Mesodermal cell (in vitro differentiated cells): Measurements from ENCODE around the gene MINDY4.

ENCODE experiments used
- H3K27ac ChIP-seq: 2 replicates; pipeline ENCODE4 v1.7.0; 2013; ENCODE audit warnings: mild to moderate bottlenecking, low read depth, low read length, moderate library complexity; ENCODE audit not compliant: severe bottlenecking
- H3K36me3 ChIP-seq: 2 replicates; pipeline ENCODE4 v1.7.1; 2013; ENCODE audit warnings: mild to moderate bottlenecking, low read length, moderate library complexity; ENCODE audit not compliant: control insufficient read depth, insufficient read depth
- H3K4me1 ChIP-seq: one replicate; pipeline ENCODE4 v1.7.1; 2013; ENCODE audit warnings: mild to moderate bottlenecking, low read length; ENCODE audit not compliant: insufficient read depth, control insufficient read depth, poor library complexity, severe bottlenecking
- H3K4me3 ChIP-seq: 2 replicates; pipeline ENCODE4 v1.7.0; 2013; ENCODE audit warnings: low read length, control low read depth, mild to moderate bottlenecking; ENCODE audit not compliant: insufficient read depth, poor library complexity, severe bottlenecking; ENCODE audit errors: extremely low read depth
- H3K9me3 ChIP-seq: 2 replicates; pipeline ENCODE4 v1.7.1; 2013; ENCODE audit warnings: mild to moderate bottlenecking, low read length, moderate library complexity; ENCODE audit not compliant: control insufficient read depth
- WGBS, 2 experiments: methylation state at CpG; one replicate each; pipeline ENCODE4 v1.1.5; 2013; ENCODE audit warnings: missing lambda C conversion rate in 2 of 2; ENCODE audit not compliant: insufficient coverage in 2 of 2; 5-methylcytosine and 5-hydroxymethylcytosine counted together

The MINDY4 gene

DNA sequence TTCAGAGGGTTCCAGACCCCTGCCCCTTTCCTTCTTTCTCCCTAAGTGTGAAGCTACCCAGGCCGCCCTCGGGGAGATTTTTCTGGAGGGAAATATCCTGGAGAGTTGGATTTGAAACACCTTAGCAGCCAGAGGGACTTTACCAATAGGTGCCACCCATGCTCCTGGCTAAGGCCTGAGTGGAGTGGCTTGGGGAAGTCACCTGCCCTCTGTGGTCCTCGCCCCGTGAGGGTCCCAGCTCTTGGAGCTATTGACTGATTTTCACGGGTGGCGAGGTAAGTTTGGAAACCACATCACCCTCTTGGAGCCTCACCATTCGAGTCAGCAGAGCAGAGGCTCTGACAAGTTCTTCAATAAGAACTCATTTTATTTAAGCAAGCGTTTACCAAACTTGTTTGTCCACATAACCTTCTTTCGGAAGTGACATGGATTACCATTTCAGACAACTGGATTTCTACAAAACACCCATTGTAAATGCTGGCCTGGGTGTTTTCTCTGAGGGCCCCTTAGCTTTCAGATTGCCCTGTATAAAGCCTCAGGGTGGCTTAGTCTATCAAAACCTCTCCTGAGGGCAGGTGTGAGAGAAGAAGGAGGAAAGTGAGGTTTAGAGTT lies 160.8 kb downstream of the MINDY4 start:
- Histone ChIP-seq H3K36me3 (no peaks in the 10 kb centered on the region), H3K27ac (peak overlapping the region; percentile 8), H3K4me3 (no peak overlapping the region), H3K4me1 (no peaks in the 10 kb centered on the region), H3K9me3 (peaks cover 2% of the 10 kb centered on the region)
- 95 to 99% methylated on average over 6 to 7 of the region's 9 CpGs for WGBS, 2 experiments

DNA sequence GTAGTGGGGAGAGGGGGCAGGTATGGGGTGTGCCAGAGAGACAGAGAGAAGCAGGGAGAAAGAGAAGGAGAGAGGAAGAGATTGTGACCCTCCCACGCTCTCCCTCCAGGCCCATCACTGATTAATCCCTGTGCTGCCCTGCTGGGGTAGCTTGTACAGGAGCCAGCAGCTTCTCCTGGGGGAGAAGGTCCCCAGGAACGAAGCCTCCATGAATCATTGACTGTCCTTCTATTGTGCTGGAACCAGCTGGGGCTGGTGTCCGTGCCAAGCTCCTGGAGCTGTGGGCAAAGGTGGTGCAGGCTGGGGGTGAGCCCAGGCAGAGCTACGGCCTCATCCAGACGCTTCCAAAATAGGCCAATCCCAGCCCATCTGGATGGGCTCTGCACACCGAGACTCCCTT lies 161.3 kb downstream of the MINDY4 start:
- Histone ChIP-seq H3K4me3 (no peak overlapping the region), H3K27ac (no peak overlapping the region), H3K36me3 (no peaks in the 10 kb centered on the region), H3K9me3 (no peaks in the 10 kb centered on the region), H3K4me1 (no peaks in the 10 kb centered on the region)
- WGBS, 2 experiments, result 93 to 96% methylated on average over 4 to 5 of the region's 6 CpGs

DNA sequence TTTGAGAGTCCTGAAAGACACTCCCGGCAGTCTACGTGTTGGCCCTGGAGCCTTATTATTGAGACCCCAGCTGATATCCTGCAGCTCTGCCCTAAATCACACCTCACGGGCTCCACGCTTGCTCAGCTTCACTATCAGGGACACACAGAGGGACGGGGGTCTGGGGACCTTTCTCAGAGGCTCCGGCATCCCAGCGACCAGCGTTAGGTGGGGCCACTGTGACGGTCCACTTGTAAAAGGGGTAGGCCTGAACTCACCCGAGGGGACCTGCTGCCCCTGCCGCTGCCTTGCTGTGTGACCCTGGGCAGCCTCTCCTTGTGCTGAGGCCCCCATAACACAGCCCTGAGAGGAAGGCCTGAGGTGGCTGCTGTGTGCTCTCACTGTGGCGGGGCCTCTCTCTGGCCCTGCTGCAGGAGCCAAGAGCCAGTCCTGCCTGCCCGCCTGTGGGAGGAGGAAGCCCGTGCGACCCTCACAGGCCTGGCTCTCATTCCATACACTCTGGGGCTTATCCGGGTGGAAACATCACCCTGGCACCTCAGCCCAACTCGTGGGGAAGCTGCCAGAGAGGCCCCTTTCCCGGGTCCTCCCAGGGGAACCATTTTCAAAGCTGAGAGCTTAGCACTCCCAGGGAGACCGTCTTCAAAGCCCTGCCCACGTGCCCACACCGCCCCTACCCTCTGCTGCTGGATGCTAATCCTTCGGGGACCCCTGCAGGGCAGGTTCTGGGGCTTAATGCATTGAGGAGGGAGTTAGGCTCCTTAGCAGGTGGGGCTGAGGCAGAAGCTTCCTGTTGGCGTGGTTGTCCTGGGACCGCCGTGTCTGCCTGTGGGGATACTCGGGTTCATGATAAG lies 162.1 kb downstream of the MINDY4 start:
- Histone ChIP-seq H3K27ac (no peak overlapping the region), H3K4me1 (no peaks in the 10 kb centered on the region), H3K4me3 (no peak overlapping the region), H3K9me3 (no peaks in the 10 kb centered on the region), H3K36me3 (no peaks in the 10 kb centered on the region)
- WGBS, 2 experiments, result 77 to 81% methylated on average over 16 to 25 of the region's 26 CpGs

DNA sequence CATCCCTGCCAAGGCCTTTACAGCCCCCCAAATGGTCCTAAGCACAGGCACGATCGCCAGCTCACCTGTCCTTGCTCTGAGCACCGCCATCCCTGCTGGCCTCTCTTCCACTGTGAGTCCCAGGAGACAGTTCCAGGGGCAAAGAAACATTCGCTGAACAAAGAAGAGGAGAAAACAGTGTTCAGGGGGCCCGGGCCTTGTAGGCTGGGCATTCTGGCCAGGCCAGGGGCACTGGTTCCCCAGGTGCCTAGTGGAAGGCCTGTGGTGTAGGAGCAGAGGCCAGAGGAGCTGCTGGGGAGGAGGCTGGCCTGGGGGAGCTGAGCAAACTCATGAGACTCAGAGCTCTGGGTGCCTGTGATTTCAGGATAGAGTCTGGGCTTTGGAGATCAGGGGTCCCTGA lies 163.0 kb downstream of the MINDY4 start:
- no peak overlapping the region for H3K27ac ChIP-seq

DNA sequence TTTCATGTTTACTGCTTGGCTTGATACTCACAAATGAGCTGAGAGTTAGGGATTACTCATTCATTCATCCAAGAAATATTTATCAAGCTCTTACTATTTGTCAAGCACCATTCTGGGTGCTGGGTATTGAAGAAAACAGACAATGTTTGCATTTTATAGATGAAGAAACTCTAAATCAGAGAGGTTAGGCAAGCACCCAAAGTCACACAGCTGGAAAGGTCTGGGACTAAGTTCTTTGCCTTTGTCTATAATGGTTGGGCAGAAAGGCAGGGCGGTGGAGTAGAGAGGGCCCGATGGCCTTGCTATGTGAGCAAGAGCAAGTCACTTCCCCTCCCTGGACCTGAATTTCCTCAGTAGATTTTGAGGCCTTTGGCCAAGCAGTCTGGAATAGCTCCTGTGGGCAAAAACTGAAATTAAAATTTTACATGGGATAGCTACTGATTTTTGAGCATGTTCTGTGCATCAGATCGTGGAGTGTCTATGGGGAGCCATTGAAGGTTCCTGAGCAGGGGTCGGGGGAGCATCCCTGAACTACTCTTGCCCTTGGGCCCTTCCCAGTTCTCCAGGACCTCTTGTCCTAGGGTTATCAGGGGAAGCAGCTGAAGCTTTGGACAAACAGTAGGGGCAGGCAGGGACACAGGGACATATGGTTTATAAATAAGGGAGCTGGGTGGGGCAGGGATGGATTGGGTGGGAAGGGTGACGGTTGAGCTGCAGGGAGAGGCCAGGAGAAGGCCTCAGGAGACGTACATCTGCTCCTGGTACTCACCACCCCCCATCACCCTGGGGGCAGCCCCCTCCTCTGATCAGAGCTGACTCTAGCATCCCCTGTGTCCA lies 163.7 kb downstream of the MINDY4 start:
- Histone ChIP-seq H3K4me3 (no peak overlapping the region), H3K9me3 (no peaks in the 10 kb centered on the region), H3K27ac (no peak overlapping the region), H3K36me3 (no peaks in the 10 kb centered on the region), H3K4me1 (no peaks in the 10 kb centered on the region)
- 81 to 89% methylated on average over 3 to 5 of the region's 6 CpGs for WGBS, 2 experiments

More for the DNA sequence above, 163.0 kb downstream of the MINDY4 start:
- Histone ChIP-seq H3K9me3 (no peaks in the 10 kb centered on the region), H3K4me3 (no peak overlapping the region), H3K4me1 (no peaks in the 10 kb centered on the region), H3K36me3 (no peaks in the 10 kb centered on the region)
- WGBS, 2 experiments, result 95 to 97% methylated on average over 5 of the region's 5 CpGs

DNA sequence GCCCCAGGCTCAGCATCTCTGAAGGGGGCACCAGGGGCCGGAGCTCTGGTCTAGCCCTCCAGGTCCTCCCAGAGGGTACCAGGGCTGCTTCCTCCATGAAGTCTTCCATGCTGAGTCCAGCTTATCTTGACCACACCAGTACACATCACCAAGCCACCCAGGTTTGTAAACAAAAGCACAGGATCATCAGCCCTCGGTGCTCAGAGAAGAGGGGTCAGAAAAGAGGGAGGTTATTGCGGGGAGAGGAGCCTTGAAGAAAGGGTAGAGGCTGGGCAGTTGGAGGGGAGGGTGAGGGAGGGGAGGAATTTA lies 164.3 kb downstream of the MINDY4 start:
- no peaks in the 10 kb centered on the region for H3K9me3 ChIP-seq
- no peaks in the 10 kb centered on the region for H3K36me3 ChIP-seq
- 71 to 86% methylated on average over 1 to 2 of the region's 3 CpGs for WGBS, 2 experiments
- H3K4me1 ChIP-seq, result no peaks in the 10 kb centered on the region
- no peak overlapping the region for H3K4me3 ChIP-seq
- H3K27ac ChIP-seq, result no peak overlapping the region

DNA sequence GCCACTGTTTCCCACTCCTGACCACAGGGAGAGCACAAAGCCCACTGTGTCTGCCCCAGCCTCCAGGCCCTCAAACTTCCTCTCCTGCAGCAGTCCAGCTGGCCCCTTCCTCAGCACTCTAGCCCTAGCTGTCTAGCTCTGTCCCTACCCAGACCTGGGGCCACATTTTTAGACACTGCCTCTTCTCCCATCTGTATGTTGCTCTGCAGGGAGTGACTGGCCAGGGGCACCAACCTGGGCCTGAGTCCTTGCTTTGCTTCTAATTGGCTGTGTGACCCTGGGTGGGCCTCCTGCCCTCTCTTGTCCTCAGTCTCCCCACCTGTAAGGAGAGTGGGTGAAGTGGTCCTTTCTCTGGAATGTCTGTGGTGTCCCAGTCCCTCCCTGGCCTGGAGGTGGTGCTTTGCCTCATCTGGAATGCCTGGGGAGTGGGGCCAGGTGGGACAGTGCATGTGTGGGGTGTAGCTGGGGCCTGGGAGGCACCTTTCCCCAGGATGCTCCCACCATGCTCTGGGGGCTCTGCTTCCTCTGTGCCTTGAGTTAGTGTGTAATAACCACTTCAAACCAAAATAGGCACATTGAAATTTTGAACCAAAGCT lies 165.5 kb downstream of the MINDY4 start:
- no peaks in the 10 kb centered on the region for H3K4me1 ChIP-seq
- no peaks in the 10 kb centered on the region for H3K36me3 ChIP-seq
- H3K27ac ChIP-seq, result no peak overlapping the region
- H3K4me3 ChIP-seq, result no peak overlapping the region
- no peaks in the 10 kb centered on the region for H3K9me3 ChIP-seq

DNA sequence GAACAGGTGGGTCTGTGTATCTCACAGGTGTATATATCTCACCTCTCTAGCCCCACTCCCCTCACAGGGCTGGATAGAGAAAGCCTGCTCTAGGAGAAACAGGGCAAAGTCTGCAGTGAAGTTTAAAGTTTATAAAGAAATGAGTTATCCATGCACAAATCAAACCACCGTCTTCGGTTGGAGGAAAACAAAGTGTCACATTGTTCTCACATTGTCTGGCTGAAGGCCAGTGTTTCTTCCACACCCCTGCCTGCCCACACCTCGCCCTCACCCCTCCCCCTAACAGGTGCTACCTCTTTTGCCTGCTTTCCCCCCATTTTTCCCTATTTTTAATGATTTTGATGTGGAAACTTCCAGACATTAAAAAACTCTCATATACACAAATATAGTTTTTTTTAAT lies 166.2 kb downstream of the MINDY4 start:
- H3K36me3 ChIP-seq, result no peaks in the 10 kb centered on the region
- H3K4me1 ChIP-seq, result no peaks in the 10 kb centered on the region
- WGBS, 2 experiments, result 88% methylated on average over 3 of the region's 3 CpGs; no CpG with 5 or more reads in 1 of the 2 experiments
- H3K27ac ChIP-seq, result no peak overlapping the region
- H3K9me3 ChIP-seq, result no peaks in the 10 kb centered on the region
- H3K4me3 ChIP-seq, result no peak overlapping the region

DNA sequence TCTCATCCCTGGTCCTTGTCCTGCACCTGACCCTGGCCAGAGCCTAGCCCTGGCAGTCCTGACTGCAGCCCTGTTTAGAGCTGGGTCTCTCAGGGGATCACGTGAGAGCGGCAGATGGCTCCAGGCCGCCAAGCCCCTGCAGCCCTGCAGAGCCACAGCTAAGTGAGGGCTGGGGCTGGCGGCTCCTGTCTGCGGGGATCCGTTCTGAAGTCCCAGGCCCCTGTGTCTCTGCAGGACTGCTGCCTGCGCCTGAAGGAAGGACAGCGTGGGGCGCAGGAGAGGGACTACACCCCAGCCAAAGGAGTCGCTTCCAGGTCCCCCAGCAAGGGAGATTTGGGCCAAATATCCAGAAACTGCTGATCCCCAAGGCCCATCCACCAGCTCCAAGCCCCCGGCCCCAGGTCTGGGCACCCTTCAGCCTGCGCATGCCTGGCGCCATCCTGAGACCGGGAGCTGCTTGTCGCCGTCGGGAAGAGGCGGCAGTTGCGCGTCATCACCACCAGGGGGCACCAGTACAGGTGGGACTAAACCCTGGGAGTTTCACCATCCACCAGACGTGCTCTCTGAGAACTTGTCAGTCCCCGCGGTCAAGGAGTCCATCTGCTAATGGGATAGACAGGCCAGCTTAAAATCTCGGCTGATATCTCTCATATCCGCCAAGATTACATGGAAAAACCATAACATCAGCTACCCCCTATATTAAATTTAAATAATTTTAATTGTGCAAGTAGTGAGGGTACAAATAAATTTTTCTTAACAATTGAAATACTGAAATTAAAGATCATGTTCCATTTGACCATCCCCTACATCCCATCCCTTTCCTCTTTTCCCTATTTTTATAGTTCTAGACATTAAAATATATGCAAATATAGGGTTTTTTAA lies 167.5 kb downstream of the MINDY4 start:
- Histone ChIP-seq H3K9me3 (no peaks in the 10 kb centered on the region), H3K27ac (peak overlapping the region; percentile 48), H3K4me1 (no peaks in the 10 kb centered on the region), H3K36me3 (no peaks in the 10 kb centered on the region), H3K4me3 (no peak overlapping the region)
- WGBS, 2 experiments, result 8 to 13% methylated on average over 17 to 23 of the region's 25 CpGs
